ENCODE measurements around the gene CTRB1. TPM values are rescaled to one million over a fixed set of nuclear protein-coding genes. Genes with fewer than 3 reads are reported as not detected.

Gene CTRB1
- total and polyA plus RNA-seq, 2 of the 13 experiments (the other 11 are each of a cell fraction or from before 2014, with no cell fraction given): not detected

DNA sequence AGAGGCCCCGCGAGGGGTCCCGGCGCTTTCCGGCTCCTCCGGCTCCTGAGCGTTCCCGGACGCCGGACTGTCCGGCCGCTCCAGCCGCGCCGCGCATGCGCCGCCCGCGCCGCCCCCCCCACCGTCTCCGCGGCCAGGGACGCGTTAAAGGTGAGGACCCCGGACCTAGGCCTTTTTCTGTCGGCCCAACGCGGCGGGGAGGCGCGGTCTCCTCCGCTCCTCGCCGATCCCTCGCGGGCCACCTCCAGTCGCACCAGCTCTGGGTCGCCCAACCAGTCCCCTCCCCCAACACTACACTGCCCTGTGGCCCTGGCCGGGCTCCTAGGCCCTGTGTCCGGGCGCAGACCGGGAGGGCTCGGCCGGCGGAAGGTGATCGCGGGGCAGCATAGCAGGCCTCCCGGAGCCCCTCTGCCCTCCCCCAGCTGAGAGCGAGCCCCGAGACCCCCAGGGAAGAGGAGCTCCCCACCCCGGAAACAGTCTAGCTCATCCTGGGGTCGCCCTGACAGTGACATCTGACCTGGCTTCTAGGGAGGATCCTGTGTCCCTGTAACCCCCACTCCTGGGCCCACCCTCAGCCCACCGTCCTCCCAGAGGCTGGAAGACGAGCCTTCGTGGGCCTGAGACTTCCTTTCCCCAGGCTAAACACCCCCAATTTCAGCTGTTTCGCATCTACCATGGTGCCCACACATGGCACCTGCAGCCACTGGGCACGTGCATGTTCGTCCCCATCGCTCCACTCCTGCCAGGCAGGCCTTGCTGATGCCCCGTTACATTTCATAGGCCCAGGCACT is 47.3 kb downstream of the CTRB1 start (continued):
- TF ChIP-seq, protein P1, sequence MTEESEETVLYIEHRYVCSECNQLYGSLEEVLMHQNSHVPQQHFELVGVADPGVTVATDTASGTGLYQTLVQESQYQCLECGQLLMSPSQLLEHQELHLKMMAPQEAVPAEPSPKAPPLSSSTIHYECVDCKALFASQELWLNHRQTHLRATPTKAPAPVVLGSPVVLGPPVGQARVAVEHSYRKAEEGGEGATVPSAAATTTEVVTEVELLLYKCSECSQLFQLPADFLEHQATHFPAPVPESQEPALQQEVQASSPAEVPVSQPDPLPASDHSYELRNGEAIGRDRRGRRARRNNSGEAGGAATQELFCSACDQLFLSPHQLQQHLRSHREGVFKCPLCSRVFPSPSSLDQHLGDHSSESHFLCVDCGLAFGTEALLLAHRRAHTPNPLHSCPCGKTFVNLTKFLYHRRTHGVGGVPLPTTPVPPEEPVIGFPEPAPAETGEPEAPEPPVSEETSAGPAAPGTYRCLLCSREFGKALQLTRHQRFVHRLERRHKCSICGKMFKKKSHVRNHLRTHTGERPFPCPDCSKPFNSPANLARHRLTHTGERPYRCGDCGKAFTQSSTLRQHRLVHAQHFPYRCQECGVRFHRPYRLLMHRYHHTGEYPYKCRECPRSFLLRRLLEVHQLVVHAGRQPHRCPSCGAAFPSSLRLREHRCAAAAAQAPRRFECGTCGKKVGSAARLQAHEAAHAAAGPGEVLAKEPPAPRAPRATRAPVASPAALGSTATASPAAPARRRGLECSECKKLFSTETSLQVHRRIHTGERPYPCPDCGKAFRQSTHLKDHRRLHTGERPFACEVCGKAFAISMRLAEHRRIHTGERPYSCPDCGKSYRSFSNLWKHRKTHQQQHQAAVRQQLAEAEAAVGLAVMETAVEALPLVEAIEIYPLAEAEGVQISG (CRISPR knock-in tag; IDR thresholded peaks at IDR 0.05): peak; percentile 83
- TF ChIP-seq ZFP1 (CRISPR knock-in tag; IDR thresholded peaks at IDR 0.05) (no peak), ISL2 (CRISPR knock-in tag; IDR thresholded peaks at IDR 0.05) (peak; percentile 61), MYNN (CRISPR knock-in tag; IDR thresholded peaks at IDR 0.05; ENCODE audit: low read depth) (0 out of 2 replicates have a peak, but pooled peaks have one; percentile 51), ZNF713 (CRISPR knock-in tag; IDR thresholded peaks at IDR 0.05) (no peak), ZNF432 (CRISPR knock-in tag; IDR thresholded peaks at IDR 0.05; ENCODE audit: borderline replicate concordance) (no peak), HNRNPL (IDR thresholded peaks at IDR 0.05; ENCODE audit: low read depth, low read length) (peak; percentile 97), ZFP62 (CRISPR knock-in tag; IDR thresholded peaks at IDR 0.05) (0 out of 2 replicates have a peak, but pooled peaks have one; percentile 28), ZNF563 (CRISPR knock-in tag; IDR thresholded peaks at IDR 0.05) (peak; percentile 63; the same call in 1 of the 2 replicates), ZNF251 (CRISPR knock-in tag; IDR thresholded peaks at IDR 0.05) (peak; percentile 94; the same call in 1 of the 2 replicates), CCAR2 (optimal IDR thresholded peaks at IDR 0.05; ENCODE audit: low read depth, low read length) (no peak), NR3C1 (CRISPR knock-in tag; IDR thresholded peaks at IDR 0.05) (no peak)
- TF ChIP-seq, protein P2, sequence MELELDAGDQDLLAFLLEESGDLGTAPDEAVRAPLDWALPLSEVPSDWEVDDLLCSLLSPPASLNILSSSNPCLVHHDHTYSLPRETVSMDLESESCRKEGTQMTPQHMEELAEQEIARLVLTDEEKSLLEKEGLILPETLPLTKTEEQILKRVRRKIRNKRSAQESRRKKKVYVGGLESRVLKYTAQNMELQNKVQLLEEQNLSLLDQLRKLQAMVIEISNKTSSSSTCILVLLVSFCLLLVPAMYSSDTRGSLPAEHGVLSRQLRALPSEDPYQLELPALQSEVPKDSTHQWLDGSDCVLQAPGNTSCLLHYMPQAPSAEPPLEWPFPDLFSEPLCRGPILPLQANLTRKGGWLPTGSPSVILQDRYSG (CRISPR knock-in tag; IDR thresholded peaks at IDR 0.05): peak; percentile 50; the same call in 1 of the 2 replicates
- TF ChIP-seq, protein P3, sequence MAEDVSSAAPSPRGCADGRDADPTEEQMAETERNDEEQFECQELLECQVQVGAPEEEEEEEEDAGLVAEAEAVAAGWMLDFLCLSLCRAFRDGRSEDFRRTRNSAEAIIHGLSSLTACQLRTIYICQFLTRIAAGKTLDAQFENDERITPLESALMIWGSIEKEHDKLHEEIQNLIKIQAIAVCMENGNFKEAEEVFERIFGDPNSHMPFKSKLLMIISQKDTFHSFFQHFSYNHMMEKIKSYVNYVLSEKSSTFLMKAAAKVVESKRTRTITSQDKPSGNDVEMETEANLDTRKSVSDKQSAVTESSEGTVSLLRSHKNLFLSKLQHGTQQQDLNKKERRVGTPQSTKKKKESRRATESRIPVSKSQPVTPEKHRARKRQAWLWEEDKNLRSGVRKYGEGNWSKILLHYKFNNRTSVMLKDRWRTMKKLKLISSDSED (CRISPR knock-in tag; IDR thresholded peaks at IDR 0.05): 0 out of 2 replicates have a peak, but pooled peaks have one; percentile 71
- TF ChIP-seq, protein P4, sequence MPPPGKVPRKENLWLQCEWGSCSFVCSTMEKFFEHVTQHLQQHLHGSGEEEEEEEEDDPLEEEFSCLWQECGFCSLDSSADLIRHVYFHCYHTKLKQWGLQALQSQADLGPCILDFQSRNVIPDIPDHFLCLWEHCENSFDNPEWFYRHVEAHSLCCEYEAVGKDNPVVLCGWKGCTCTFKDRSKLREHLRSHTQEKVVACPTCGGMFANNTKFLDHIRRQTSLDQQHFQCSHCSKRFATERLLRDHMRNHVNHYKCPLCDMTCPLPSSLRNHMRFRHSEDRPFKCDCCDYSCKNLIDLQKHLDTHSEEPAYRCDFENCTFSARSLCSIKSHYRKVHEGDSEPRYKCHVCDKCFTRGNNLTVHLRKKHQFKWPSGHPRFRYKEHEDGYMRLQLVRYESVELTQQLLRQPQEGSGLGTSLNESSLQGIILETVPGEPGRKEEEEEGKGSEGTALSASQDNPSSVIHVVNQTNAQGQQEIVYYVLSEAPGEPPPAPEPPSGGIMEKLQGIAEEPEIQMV (CRISPR knock-in tag; IDR thresholded peaks at IDR 0.05; ENCODE audit: low read depth): no peak
- TF ChIP-seq, protein P5, sequence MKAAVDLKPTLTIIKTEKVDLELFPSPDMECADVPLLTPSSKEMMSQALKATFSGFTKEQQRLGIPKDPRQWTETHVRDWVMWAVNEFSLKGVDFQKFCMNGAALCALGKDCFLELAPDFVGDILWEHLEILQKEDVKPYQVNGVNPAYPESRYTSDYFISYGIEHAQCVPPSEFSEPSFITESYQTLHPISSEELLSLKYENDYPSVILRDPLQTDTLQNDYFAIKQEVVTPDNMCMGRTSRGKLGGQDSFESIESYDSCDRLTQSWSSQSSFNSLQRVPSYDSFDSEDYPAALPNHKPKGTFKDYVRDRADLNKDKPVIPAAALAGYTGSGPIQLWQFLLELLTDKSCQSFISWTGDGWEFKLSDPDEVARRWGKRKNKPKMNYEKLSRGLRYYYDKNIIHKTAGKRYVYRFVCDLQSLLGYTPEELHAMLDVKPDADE (CRISPR knock-in tag; IDR thresholded peaks at IDR 0.05): peak; percentile 63; the same call in 1 of the 2 replicates
